HTR-8/SVneo (cell line): ENCODE data around the gene PPIAL4G.
"Not testable (repeated sequence)": the region's sequence is repeated elsewhere in the genome, so short reads cannot be mapped to it uniquely, and the experiment has no call there.

Experiments used
- DNase-seq: peaks from one replicate; pipeline ENCODE4 v3.0.0; 2011; ENCODE audit warnings: low spot score, mixed read lengths; ENCODE audit not compliant: insufficient read length
- FAIRE-seq: peaks from 2 replicates; lab custom pipeline; 2011; peaks lifted over from hg19 to GRCh38; lab: Jason Lieb, UNC

Gene PPIAL4G

GRCh38 chr1:148483029-148483428 is at the start of gene PPIAL4G:
PPIAL4G (minus strand) TSS chr1:148483302; CDS start chr1:148483252, 50 bp downstream.
- not testable (repeated sequence) for DNase-seq, FAIRE-seq

- not testable (repeated sequence) for DNase-seq, FAIRE-seq
Measured at GRCh38 chr1:148532158-148532557, 49.1 kb upstream of the PPIAL4G start.

GRCh38 chr1:148529101-148529567 is 46.0 kb upstream of the PPIAL4G start:
- not testable (repeated sequence) for DNase-seq, FAIRE-seq

- FAIRE-seq, DNase-seq: not testable (repeated sequence)
Measured at GRCh38 chr1:148528591-148528990, 45.5 kb upstream of the PPIAL4G start.

- FAIRE-seq, DNase-seq: not testable (repeated sequence)
Measured at GRCh38 chr1:148526587-148526986, 43.5 kb upstream of the PPIAL4G start.

- FAIRE-seq = not testable (repeated sequence)
Measured at GRCh38 chr1:148523205-148524144, 40.4 kb upstream of the PPIAL4G start.

GRCh38 chr1:148522561-148523204 is 39.6 kb upstream of the PPIAL4G start:
- peak; percentile 34 for DNase-seq
- not testable (repeated sequence) for FAIRE-seq

More at GRCh38 chr1:148523205-148524144, 40.4 kb upstream of the PPIAL4G start:
- not testable (repeated sequence) for DNase-seq

GRCh38 chr1:148522072-148522471 is 39.0 kb upstream of the PPIAL4G start:
- DNase-seq, FAIRE-seq: not testable (repeated sequence)

GRCh38 chr1:148514310-148514709 is 31.2 kb upstream of the PPIAL4G start:
- not testable (repeated sequence) for FAIRE-seq, DNase-seq

GRCh38 chr1:148512571-148513184 is 29.6 kb upstream of the PPIAL4G start:
- not testable (repeated sequence) for FAIRE-seq, DNase-seq

- not testable (repeated sequence) for DNase-seq, FAIRE-seq
Measured at GRCh38 chr1:148493933-148494332, 10.8 kb upstream of the PPIAL4G start.

GRCh38 chr1:148481134-148481533 is 2.0 kb downstream of the PPIAL4G start:
- DNase-seq, FAIRE-seq: not testable (repeated sequence)

- DNase-seq, FAIRE-seq: not testable (repeated sequence)
Measured at GRCh38 chr1:148459694-148460093, 23.4 kb downstream of the PPIAL4G start.

GRCh38 chr1:148458901-148459581 is 24.1 kb downstream of the PPIAL4G start:
- not testable (repeated sequence) for DNase-seq, FAIRE-seq

- FAIRE-seq, DNase-seq: not testable (repeated sequence)
Measured at GRCh38 chr1:148458398-148458797, 24.7 kb downstream of the PPIAL4G start.

- not testable (repeated sequence) for FAIRE-seq, DNase-seq
Measured at GRCh38 chr1:148452845-148453244, 30.3 kb downstream of the PPIAL4G start.

- FAIRE-seq = not testable (repeated sequence)
Measured at GRCh38 chr1:148439654-148440325, 43.3 kb downstream of the PPIAL4G start.

GRCh38 chr1:148435406-148435805 is 47.7 kb downstream of the PPIAL4G start:
- DNase-seq (no peak), FAIRE-seq (no peak)

More at GRCh38 chr1:148439654-148440325, 43.3 kb downstream of the PPIAL4G start:
- not testable (repeated sequence) for DNase-seq

- DNase-seq (no peak), FAIRE-seq (no peak)
Measured at GRCh38 chr1:148434832-148435231, 48.3 kb downstream of the PPIAL4G start.
